HG02588 (cell line): ENCODE results near the gene FKBP14.

Experiments
- ATAC-seq: cut with Tn5 transposase; IDR thresholded peaks from one replicate; pipeline ENCODE4 v1.9.1; 2021; ENCODE audit warnings: mild to moderate bottlenecking, moderate library complexity; ENCODE audit not compliant: unreplicated experiment

Gene FKBP14

GRCh38 chr7:30034501-30034900 lies 8.0 kb upstream of the FKBP14 start:
- ATAC-seq: no peak

- no peak for ATAC-seq
Observed at GRCh38 chr7:30032310-30033125, 6.0 kb upstream of the FKBP14 start.

- no peak for ATAC-seq
Observed at GRCh38 chr7:30029696-30030095, 3.2 kb upstream of the FKBP14 start.

GRCh38 chr7:30028749-30029635 lies 2.5 kb upstream of the FKBP14 start:
- peak; percentile 18 for ATAC-seq

GRCh38 chr7:30028216-30028748 lies 1.8 kb upstream of the FKBP14 start, which contains the start of gene PLEKHA8:
Gene PLEKHA8, plus strand, starts transcription at chr7:30028412. Its CDS starts 351 bp downstream, at chr7:30028763.
- peak; percentile 49 for ATAC-seq

GRCh38 chr7:30027740-30028215 lies 1.3 kb upstream of the FKBP14 start:
- ATAC-seq: peak; percentile 1

- no peak for ATAC-seq
Observed at GRCh38 chr7:30027065-30027456, 559 bp upstream of the FKBP14 start.

- ATAC-seq: no peak
Observed at GRCh38 chr7:30023524-30023923, 3.0 kb downstream of the FKBP14 start.

GRCh38 chr7:30022991-30023390 lies 3.5 kb downstream of the FKBP14 start:
- ATAC-seq: no peak

- ATAC-seq: no peak
Observed at GRCh38 chr7:30020535-30020934, 6.0 kb downstream of the FKBP14 start.

GRCh38 chr7:30019960-30020359 lies 6.5 kb downstream of the FKBP14 start:
- no peak for ATAC-seq

- ATAC-seq: no peak
Observed at GRCh38 chr7:30019387-30019786, 7.1 kb downstream of the FKBP14 start.

GRCh38 chr7:30018451-30018850 lies 8.1 kb downstream of the FKBP14 start:
- ATAC-seq: no peak

- no peak for ATAC-seq
Observed at GRCh38 chr7:30012757-30013156, 13.7 kb downstream of the FKBP14 start.

- no peak for ATAC-seq
Observed at GRCh38 chr7:30010021-30010420, 16.5 kb downstream of the FKBP14 start.

- no peak for ATAC-seq
Observed at GRCh38 chr7:30005464-30005863, 21.0 kb downstream of the FKBP14 start.

- no peak for ATAC-seq
Observed at GRCh38 chr7:30003098-30003497, 23.4 kb downstream of the FKBP14 start.

- ATAC-seq: no peak
Observed at GRCh38 chr7:30001998-30002397, 24.5 kb downstream of the FKBP14 start.

- ATAC-seq: no peak
Observed at GRCh38 chr7:29998489-29998888, 28.0 kb downstream of the FKBP14 start.

- no peak for ATAC-seq
Observed at GRCh38 chr7:29996321-29996720, 30.2 kb downstream of the FKBP14 start.

GRCh38 chr7:29995652-29996051 lies 30.9 kb downstream of the FKBP14 start:
- no peak for ATAC-seq
